ENCODE data around the gene CCDC28B.

CCDC28B gene

GRCh38 chr1:32223683-32224082 is 23.3 kb downstream of the CCDC28B start:
- Mint-ChIP-seq H3K4me3 (peak overlapping the region; percentile 98), H3K27me3 (no peaks in the 10 kb centered on the region), H3K36me3 (ENCODE audit: low read depth) (peaks cover 80% of the 10 kb centered on the region), H3K4me1 (ENCODE audit: low read depth) (peaks cover 43% of the 10 kb centered on the region), H3K9me3 (no peaks in the 10 kb centered on the region), H3K27ac (peak overlapping the region; percentile 99)
- no peak for DNase-seq

DNA sequence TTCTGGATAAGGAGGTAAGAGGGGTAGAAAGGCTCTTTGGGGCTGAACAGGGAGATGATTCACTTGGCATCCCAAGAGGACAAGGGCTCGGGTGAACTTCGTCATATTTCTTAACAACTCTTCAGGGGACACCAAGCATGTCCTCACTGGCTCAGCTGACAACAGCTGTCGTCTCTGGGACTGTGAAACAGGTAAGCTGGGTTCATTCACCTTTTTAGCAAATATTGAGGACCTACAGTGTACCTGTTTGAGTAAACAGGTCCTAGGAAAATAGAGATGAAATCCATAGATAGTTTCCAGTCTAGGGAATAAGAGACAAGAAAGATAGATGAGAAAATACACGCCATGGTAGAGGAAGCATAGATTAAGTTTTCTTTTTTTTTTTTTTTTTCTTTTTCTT is 23.9 kb downstream of the CCDC28B start:
- no peaks in the 10 kb centered on the region for H3K9me3 Mint-ChIP-seq
- H3K4me1 Mint-ChIP-seq (ENCODE audit: low read depth), result peaks cover 43% of the 10 kb centered on the region
- H3K4me3 Mint-ChIP-seq, result peak overlapping the region; percentile 98
- H3K36me3 Mint-ChIP-seq (ENCODE audit: low read depth), result peaks cover 83% of the 10 kb centered on the region
- H3K27me3 Mint-ChIP-seq, result no peaks in the 10 kb centered on the region
- H3K27ac Mint-ChIP-seq, result peak overlapping the region; percentile 99
- DNase-seq, result no peak

DNA sequence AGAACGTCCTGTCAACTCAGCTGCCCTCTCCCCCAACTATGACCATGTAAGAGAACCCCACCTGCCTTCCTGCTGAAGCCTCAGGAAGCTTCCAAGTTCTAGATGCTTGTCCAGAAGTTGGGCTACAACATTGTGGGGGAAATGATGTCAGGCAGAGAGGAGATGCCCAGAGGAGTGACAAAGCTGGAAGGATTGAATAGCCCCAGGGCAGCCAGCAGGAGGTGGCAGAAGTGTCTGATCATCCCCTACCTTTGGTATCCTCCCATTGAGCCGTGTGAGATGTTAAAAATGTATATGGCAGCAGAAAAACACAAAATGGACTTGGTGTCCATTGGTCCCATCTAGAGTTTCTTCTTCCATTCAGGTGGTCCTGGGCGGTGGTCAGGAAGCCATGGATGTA is 28.4 kb downstream of the CCDC28B start:
- no peak overlapping the region for H3K4me3 Mint-ChIP-seq

DNA sequence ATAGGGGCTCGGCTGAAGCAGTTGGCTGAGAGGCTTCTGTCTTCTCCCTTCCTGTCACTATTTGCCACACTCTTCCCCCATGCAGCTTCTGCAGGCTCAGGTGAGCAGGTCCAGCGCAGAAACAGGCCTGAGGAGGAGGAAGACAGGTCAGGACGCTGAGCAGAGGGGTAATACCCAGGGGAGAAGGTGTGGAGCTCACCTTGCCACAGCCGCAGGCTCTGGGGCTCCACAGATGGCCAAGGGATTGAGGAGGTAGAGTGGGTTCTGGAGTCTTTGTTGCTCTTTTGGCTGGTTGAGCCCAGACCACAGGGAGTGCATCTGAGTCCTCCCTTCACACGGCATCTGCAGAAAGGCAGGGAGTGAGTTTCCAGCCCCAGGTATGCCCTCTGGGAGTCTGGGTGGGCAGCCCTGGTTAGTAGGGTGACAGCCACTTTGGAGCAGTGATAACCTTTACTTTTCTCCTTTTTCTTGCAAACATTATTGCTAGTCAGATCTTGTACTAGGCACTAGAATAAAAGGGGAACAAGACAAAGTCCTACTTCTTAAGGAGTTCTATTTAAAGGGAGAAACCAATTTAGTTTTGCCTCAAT is 31.5 kb downstream of the CCDC28B start:
- H3K36me3 Mint-ChIP-seq (ENCODE audit: low read depth), result peaks cover 80% of the 10 kb centered on the region
- peaks cover 2% of the 10 kb centered on the region for H3K4me1 Mint-ChIP-seq (ENCODE audit: low read depth)
- H3K9me3 Mint-ChIP-seq, result no peaks in the 10 kb centered on the region
- H3K27ac Mint-ChIP-seq, result peak overlapping the region; percentile 50
- DNase-seq, result no peak
- no peaks in the 10 kb centered on the region for H3K27me3 Mint-ChIP-seq
- no peak overlapping the region for H3K4me3 Mint-ChIP-seq

More for the DNA sequence above, 28.4 kb downstream of the CCDC28B start:
- Mint-ChIP-seq H3K27me3 (no peaks in the 10 kb centered on the region), H3K4me1 (ENCODE audit: low read depth) (peaks cover 17% of the 10 kb centered on the region), H3K9me3 (no peaks in the 10 kb centered on the region), H3K27ac (peak overlapping the region; percentile 4), H3K36me3 (ENCODE audit: low read depth) (peaks cover 92% of the 10 kb centered on the region)
- no peak for DNase-seq

GRCh38 chr1:32232558-32233304 is 32.3 kb downstream of the CCDC28B start:
- H3K4me3 Mint-ChIP-seq, result no peak overlapping the region

DNA sequence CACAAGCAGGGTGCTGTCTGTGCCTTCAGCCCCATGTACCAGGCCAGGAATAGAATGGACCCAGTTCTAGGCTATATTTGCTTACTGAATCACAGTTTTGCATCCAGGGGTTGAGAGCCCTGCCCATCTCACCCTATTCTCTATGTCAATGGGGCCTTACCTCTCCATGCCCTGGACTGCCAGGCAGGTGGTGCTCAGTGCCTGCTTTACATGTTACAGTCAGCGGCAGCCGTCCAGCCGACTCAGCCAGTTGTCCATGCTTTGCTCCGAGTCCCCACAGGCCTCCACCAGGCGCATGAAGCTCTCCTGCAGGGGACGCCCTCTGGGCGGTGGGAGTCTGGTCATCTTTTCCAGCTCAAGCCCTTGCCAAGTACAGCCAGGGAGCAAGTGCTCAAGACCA is 34.4 kb downstream of the CCDC28B start:
- Mint-ChIP-seq H3K4me1 (ENCODE audit: low read depth) (no peaks in the 10 kb centered on the region), H3K27me3 (no peaks in the 10 kb centered on the region), H3K27ac (no peak overlapping the region), H3K4me3 (no peak overlapping the region), H3K36me3 (ENCODE audit: low read depth) (peaks cover 52% of the 10 kb centered on the region), H3K9me3 (no peaks in the 10 kb centered on the region)
- no peak for DNase-seq

More at GRCh38 chr1:32232558-32233304, 32.3 kb downstream of the CCDC28B start:
- Mint-ChIP-seq H3K4me1 (ENCODE audit: low read depth) (no peaks in the 10 kb centered on the region), H3K9me3 (no peaks in the 10 kb centered on the region), H3K36me3 (ENCODE audit: low read depth) (peaks cover 73% of the 10 kb centered on the region), H3K27me3 (no peaks in the 10 kb centered on the region), H3K27ac (peak overlapping the region; percentile 5)
- no peak for DNase-seq

DNA sequence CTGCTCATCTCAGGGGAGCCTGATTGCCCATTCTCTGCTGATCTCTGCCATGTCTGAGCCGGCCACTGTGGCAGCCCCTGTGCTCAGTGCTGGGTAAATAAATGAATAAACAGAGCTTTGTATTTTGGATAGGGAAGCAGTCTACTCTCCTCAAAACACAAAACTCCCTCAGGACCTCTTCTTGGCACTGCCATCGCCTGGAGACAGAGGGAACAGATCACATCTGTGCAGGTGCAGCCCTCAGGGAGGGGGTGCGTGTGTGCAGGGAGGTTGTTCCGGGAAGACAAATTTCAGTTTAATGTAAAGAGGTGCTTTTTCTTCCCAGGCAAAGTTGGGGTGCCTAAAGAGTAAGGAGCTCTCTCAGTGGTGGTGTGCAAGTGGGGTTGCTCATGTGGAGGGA is 38.9 kb downstream of the CCDC28B start:
- Mint-ChIP-seq H3K4me1 (ENCODE audit: low read depth) (peaks cover 27% of the 10 kb centered on the region), H3K36me3 (ENCODE audit: low read depth) (peaks cover 16% of the 10 kb centered on the region), H3K9me3 (no peaks in the 10 kb centered on the region), H3K4me3 (peak overlapping the region; percentile 81), H3K27ac (no peak overlapping the region), H3K27me3 (no peaks in the 10 kb centered on the region)
- DNase-seq, result no peak

- Mint-ChIP-seq H3K9me3 (no peaks in the 10 kb centered on the region), H3K4me3 (peak overlapping the region; percentile 81), H3K36me3 (ENCODE audit: low read depth) (peaks cover 13% of the 10 kb centered on the region), H3K27me3 (no peaks in the 10 kb centered on the region), H3K4me1 (ENCODE audit: low read depth) (peaks cover 27% of the 10 kb centered on the region), H3K27ac (peak overlapping the region; percentile 26)
- DNase-seq, result no peak
Measured at GRCh38 chr1:32239790-32240139, 39.4 kb downstream of the CCDC28B start.

DNA sequence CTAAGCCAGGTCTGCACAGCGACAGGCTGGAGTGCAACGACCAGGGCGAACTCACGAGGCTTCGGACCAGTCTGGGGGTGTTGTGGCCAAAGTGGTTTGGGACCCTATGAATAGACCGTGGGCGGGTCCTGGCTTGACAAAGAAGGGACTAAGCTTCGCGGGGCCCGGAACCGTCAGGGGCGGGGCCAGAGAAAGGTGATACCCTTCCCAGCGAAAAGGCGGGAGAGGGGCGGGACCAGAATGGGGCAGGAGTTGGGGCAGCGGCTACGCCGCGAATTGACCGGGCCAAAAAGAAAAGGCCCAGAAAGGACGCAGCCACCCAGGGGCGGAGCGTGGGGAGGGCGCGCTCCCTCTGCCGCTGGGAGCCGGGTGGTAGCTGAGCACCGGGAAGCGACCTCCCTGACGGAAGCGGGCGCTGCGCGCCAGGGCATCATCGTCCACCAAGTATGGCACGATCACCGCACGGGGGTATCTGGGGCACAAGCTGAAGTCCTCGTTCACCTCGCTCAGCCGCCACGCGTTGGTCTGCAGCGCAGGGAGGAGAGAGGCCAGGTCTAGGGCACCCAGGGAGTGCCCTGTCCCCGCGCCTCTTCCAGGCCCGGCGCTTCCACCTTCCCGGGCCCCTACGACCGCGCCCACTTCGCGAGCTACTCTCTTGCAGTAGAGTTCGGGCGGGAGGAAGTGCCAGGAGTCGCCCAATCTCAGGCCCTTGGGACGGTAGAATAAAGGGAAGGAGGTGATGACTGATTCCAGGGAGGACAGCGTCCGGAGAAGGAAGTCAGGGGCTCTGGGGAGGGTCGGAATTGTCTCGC is 40.0 kb downstream of the CCDC28B start:
- H3K4me3 Mint-ChIP-seq, result peak overlapping the region; percentile 81
- peaks cover 9% of the 10 kb centered on the region for H3K36me3 Mint-ChIP-seq (ENCODE audit: low read depth)
- H3K4me1 Mint-ChIP-seq (ENCODE audit: low read depth), result peaks cover 27% of the 10 kb centered on the region
- no peaks in the 10 kb centered on the region for H3K27me3 Mint-ChIP-seq
- H3K27ac Mint-ChIP-seq, result peak overlapping the region; percentile 81
- H3K9me3 Mint-ChIP-seq, result no peaks in the 10 kb centered on the region
- peak; percentile 73 for DNase-seq

DNA sequence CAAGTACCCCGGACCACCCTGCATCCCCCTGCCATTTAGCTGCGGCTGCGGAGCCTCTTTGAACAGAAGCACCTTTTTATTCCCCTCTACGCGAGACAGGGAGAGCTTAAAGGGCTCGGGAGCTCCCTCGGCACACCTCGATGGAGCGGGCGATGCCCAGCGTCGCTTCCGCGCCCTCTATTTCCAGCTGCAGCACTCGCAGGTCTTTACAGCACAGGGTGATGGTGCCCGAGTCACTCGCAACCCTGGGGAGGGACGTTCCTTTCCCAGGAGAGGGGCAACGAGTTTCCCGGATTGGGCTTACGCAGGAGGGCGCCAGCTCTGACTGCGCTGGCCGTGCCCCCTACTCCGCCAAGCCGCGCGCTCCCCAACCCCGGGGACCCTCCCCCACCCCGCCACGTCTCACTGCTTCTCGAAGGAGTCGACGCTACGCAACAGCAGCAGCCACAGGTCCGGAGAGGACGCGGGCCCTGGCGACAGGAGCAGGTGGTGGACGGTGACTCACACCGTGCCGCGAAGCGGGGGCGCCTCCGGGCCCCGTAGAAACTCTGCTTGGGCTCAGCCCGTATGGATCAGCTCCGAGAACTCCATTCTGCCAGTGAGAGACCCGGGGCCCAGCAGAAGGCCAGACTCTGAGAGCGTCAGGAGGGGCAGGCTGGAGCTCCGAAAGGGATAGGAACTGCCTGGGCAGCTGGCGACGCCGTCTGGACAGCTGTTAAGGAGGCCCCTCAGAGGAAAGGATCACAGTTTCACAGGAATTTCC is 40.8 kb downstream of the CCDC28B start:
- peaks cover 3% of the 10 kb centered on the region for H3K36me3 Mint-ChIP-seq (ENCODE audit: low read depth)
- H3K27ac Mint-ChIP-seq, result peak overlapping the region; percentile 81
- DNase-seq, result peak; percentile 68
- no peaks in the 10 kb centered on the region for H3K9me3 Mint-ChIP-seq
- peak overlapping the region; percentile 81 for H3K4me3 Mint-ChIP-seq
- H3K4me1 Mint-ChIP-seq (ENCODE audit: low read depth), result peaks cover 32% of the 10 kb centered on the region
- H3K27me3 Mint-ChIP-seq, result no peaks in the 10 kb centered on the region

DNA sequence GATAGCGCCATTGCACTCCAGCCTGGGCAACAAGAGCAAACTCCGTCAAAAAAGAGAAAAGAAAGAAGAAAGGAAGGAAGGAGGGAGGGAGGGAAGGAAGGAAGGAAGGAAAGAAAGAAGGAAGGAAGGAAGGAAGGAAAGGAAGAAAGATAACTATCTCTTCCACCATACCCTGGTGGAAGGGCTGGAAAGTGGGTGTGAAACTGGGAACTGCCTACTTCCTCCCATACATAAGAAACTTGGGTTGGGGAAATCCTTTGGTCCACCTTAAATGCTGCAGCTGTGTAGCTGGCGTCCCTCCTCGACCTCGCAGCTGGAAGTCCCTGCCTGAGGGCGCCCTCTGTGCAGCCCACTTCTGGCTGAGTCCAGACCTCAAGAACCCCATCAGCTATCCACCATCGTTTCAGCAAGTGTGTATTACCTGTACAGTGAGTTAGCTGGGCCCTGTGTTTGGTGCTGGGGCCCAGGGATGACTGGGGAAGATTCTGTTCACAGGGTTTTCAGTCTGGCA is 42.0 kb downstream of the CCDC28B start:
- no peaks in the 10 kb centered on the region for H3K27me3 Mint-ChIP-seq
- no peaks in the 10 kb centered on the region for H3K9me3 Mint-ChIP-seq
- no peak overlapping the region for H3K4me3 Mint-ChIP-seq
- no peak overlapping the region for H3K27ac Mint-ChIP-seq
- DNase-seq, result no peak
- peaks cover 42% of the 10 kb centered on the region for H3K4me1 Mint-ChIP-seq (ENCODE audit: low read depth)
- H3K36me3 Mint-ChIP-seq (ENCODE audit: low read depth), result peaks cover 2% of the 10 kb centered on the region

GRCh38 chr1:32246888-32247273 is 46.5 kb downstream of the CCDC28B start, which contains the start of gene FAM167B:
TSS of gene FAM167B (plus strand) at chr1:32247222. CDS start at chr1:32247422, 200 bp downstream.
- Mint-ChIP-seq H3K4me1 (ENCODE audit: low read depth) (peaks cover 59% of the 10 kb centered on the region), H3K27ac (peak within 1 kb of the TSS; percentile 93), H3K4me3 (peak within 1 kb of the TSS; percentile 29), H3K36me3 (ENCODE audit: low read depth) (peaks cover 10% of the 10 kb centered on the region), H3K27me3 (no peaks in the 10 kb centered on the region), H3K9me3 (no peaks in the 10 kb centered on the region)
- no peak for DNase-seq

GRCh38 chr1:32247452-32247851 is 47.1 kb downstream of the CCDC28B start:
- no peaks in the 10 kb centered on the region for H3K9me3 Mint-ChIP-seq
- no peaks in the 10 kb centered on the region for H3K27me3 Mint-ChIP-seq
- H3K27ac Mint-ChIP-seq, result peak overlapping the region; percentile 93
- no peak for DNase-seq
- peaks cover 15% of the 10 kb centered on the region for H3K36me3 Mint-ChIP-seq (ENCODE audit: low read depth)
- peaks cover 56% of the 10 kb centered on the region for H3K4me1 Mint-ChIP-seq (ENCODE audit: low read depth)
- no peak overlapping the region for H3K4me3 Mint-ChIP-seq
